ENCODE results near the gene RAE1. TPM values are rescaled to one million over a fixed set of nuclear protein-coding genes. Genes with fewer than 3 reads are reported as not detected.

The RAE1 gene
- total and polyA plus RNA-seq, 2 donors (not counting 3 experiments of a cell fraction or from before 2014, with no cell fraction given), result 34.1 to 55.8 TPM

- dilution Hi-C loops (cut with MboI; ENCODE audit: extremely low pct_ligation_motif_present, low sequenced_read_pairs) (no loop called here), intact Hi-C loops (cut with micrococcal nuclease) (loop anchor here (10.0 kb wide), 1 partner anchor 1013 kb away; no protein-coding TSS in a partner anchor)
- TF ChIP-seq POLR2A (IDR thresholded peaks at IDR 0.05; ENCODE audit: low read depth, low read length), result no peak
- no peak for TF ChIP-seq JUN (IDR thresholded peaks at IDR 0.05; ENCODE audit: borderline replicate concordance, insufficient read depth, insufficient read length, low read depth)
- no peak for TF ChIP-seq FOS (IDR thresholded peaks at IDR 0.05; ENCODE audit: borderline replicate concordance, insufficient read depth, low read length)
- TF ChIP-seq CTCF (IDR thresholded peaks at IDR 0.05; ENCODE audit: extremely low read depth in 1 of 2, insufficient read depth in 1 of 2, low read depth in 1 of 2, low read length in 2 of 2), result no peak
- no peak for TF ChIP-seq MYC (IDR thresholded peaks at IDR 0.05; ENCODE audit: low read depth, low read length)
- no peak for TF ChIP-seq MAX (IDR thresholded peaks at IDR 0.05; ENCODE audit: insufficient read depth, insufficient read length)
- no peak for TF ChIP-seq POLR2AphosphoS5 (IDR thresholded peaks at IDR 0.05; ENCODE audit: insufficient read depth, low read depth, low read length)
- TF ChIP-seq EZH2 (IDR thresholded peaks at IDR 0.05; ENCODE audit: borderline replicate concordance, low read depth, low read length, severe bottlenecking), result no peak
- TF ChIP-seq GATA2 (IDR thresholded peaks at IDR 0.05; ENCODE audit: insufficient read depth, insufficient read length, low read depth, low read length), result no peak
- H3K4me2 ChIP-seq (ENCODE audit: insufficient read depth, low read length), result peak overlapping the region; percentile 82
- BruUV-seq (replicated peaks), result no TSS peak
- peak overlapping the region; percentile 65 to 84 (median 69) for H3K4me3 ChIP-seq (replicated peaks in 1 of 3; ENCODE audit: insufficient read depth in 1 of 3, low read depth in 1 of 3, low read length in 3 of 3)
- H3K79me2 ChIP-seq (ENCODE audit: control insufficient read depth, insufficient read depth, low read length), result peaks cover 15% of the 10 kb centered on the region
- no peaks in the 10 kb centered on the region for H3K27me3 ChIP-seq (ENCODE audit: control insufficient read depth in 2 of 2, insufficient read depth in 2 of 2, low read length in 2 of 2)
- CTCF ChIA-PET, result interaction anchor here (1.3 to 1.7 kb wide), 4 partner anchors 10 to 104 kb away, joined by 3 to 9 read pairs (median 6); no protein-coding TSS in a partner anchor
- H3K36me3 ChIP-seq (ENCODE audit: control insufficient read depth in 2 of 2, extremely low read depth in 1 of 2, insufficient read depth in 2 of 2, low read length in 2 of 2), result peaks cover 0 to 12% of the 10 kb centered on the region in 2 experiments
- H3K9ac ChIP-seq (replicated peaks; ENCODE audit: extremely low read depth, insufficient read depth, low read length), result peak overlapping the region; percentile 59
- DNase-seq (ENCODE audit: low read depth, low spot score), result no peak
- no peaks in the 10 kb centered on the region for H4K20me1 ChIP-seq (replicated peaks; ENCODE audit: control insufficient read depth, extremely low read depth, insufficient read depth, low read length)
- H2AFZ ChIP-seq (ENCODE audit: low read depth, low read length), result peak overlapping the region; percentile 66
- peaks cover 24% of the 10 kb centered on the region for H3K4me1 ChIP-seq (ENCODE audit: control insufficient read depth, extremely low read depth, insufficient read depth, low read length)
- POLR2A ChIA-PET, result no interaction called here
- no peak for FAIRE-seq
- H3K27ac ChIP-seq (ENCODE audit: insufficient read depth, low read depth, low read length), result peak overlapping the region; percentile 16
- H3K9me3 ChIP-seq (replicated peaks; ENCODE audit: control insufficient read depth, insufficient read depth, low read length), result no peaks in the 10 kb centered on the region
- no peaks in the 10 kb centered on the region for H3K9me1 ChIP-seq (replicated peaks; ENCODE audit: control insufficient read depth, extremely low read depth, insufficient read depth, low read length)
Observed at GRCh38 chr20:57391439-57392301, 40.6 kb downstream of the RAE1 start.
